ENCODE results near the gene XPR1. TPM values are rescaled to one million over a fixed set of nuclear protein-coding genes. Genes with fewer than 3 reads are reported as not detected.

The XPR1 gene
- total RNA-seq, 2 donors from 2014 or later = 39.3 to 50.9 TPM

DNA sequence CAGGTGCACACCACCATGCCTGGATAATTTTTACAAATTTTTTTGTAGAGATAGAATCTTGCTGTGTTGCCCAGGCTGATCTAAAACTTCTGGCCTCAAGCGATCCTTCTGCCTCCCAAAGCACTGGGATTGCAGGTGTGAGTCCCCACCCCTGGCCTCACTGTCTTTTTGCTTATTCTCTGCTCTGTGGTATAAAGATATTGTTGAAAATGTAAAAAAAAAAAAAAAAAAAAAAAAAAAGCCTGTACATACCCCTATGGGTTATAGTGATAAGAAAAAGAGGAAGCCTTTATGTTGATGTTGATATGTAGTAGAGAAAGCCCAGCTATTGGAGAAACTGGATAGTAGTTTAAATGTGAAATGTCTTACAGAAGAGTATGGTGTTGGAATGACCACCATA is 125.8 kb downstream of the XPR1 start:
- Mint-ChIP-seq H3K9me3 (peaks cover 21% of the 10 kb centered on the region), H3K4me1 (peaks cover 4% of the 10 kb centered on the region), H3K36me3 (ENCODE audit: low read depth) (peaks cover 6% of the 10 kb centered on the region), H3K27ac (no peak overlapping the region), H3K27me3 (ENCODE audit: insufficient read depth) (no peaks in the 10 kb centered on the region), H3K4me3 (no peak overlapping the region)
- Histone ChIP-seq H3K4me3 (ENCODE audit: low read length) (no peak overlapping the region), H3K9me3 (ENCODE audit: control insufficient read depth, low read length) (no peaks in the 10 kb centered on the region), H3K9ac (ENCODE audit: extremely low read depth, low read length, poor library complexity, severe bottlenecking) (no peak overlapping the region), H3K27ac (ENCODE audit: low read depth, low read length) (no peak overlapping the region), H3K27me3 (ENCODE audit: control insufficient read depth, insufficient read depth, low read length, poor library complexity, severe bottlenecking) (no peaks in the 10 kb centered on the region), H3K36me3 (ENCODE audit: control insufficient read depth, insufficient read depth, low read length) (no peaks in the 10 kb centered on the region), H3K4me1 (ENCODE audit: control insufficient read depth, insufficient read depth, low read length) (no peaks in the 10 kb centered on the region)
- DNase-seq = no peak
- 79% methylated on average over 1 of the region's 1 CpG; no CpG with 5 or more reads in 1 of the 2 experiments for WGBS, 2 experiments (ENCODE audit: insufficient coverage in 1 of 2, insufficient read length in 1 of 2)
- TF ChIP-seq, protein P1, sequence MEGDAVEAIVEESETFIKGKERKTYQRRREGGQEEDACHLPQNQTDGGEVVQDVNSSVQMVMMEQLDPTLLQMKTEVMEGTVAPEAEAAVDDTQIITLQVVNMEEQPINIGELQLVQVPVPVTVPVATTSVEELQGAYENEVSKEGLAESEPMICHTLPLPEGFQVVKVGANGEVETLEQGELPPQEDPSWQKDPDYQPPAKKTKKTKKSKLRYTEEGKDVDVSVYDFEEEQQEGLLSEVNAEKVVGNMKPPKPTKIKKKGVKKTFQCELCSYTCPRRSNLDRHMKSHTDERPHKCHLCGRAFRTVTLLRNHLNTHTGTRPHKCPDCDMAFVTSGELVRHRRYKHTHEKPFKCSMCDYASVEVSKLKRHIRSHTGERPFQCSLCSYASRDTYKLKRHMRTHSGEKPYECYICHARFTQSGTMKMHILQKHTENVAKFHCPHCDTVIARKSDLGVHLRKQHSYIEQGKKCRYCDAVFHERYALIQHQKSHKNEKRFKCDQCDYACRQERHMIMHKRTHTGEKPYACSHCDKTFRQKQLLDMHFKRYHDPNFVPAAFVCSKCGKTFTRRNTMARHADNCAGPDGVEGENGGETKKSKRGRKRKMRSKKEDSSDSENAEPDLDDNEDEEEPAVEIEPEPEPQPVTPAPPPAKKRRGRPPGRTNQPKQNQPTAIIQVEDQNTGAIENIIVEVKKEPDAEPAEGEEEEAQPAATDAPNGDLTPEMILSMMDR (conservative IDR thresholded peaks at IDR 0.05) = no peak

GRCh38 chr1:180762796-180763195 is 131.0 kb downstream of the XPR1 start:
- H3K27ac ChIP-seq (ENCODE audit: low read depth, low read length) = no peak overlapping the region
- H3K9me3 ChIP-seq (ENCODE audit: control insufficient read depth, low read length) = no peaks in the 10 kb centered on the region
- no peaks in the 10 kb centered on the region for H3K36me3 ChIP-seq (ENCODE audit: control insufficient read depth, insufficient read depth, low read length)
- Mint-ChIP-seq H3K4me1 (peaks cover 4% of the 10 kb centered on the region), H3K9me3 (peaks cover 15% of the 10 kb centered on the region), H3K27ac (no peak overlapping the region), H3K27me3 (ENCODE audit: insufficient read depth) (no peaks in the 10 kb centered on the region), H3K36me3 (ENCODE audit: low read depth) (peaks cover 2% of the 10 kb centered on the region), H3K4me3 (no peak overlapping the region)
- DNase-seq = no peak
- TF ChIP-seq, protein P1 (conservative IDR thresholded peaks at IDR 0.05) = no peak
- 94 to 95% methylated on average over 4 to 5 of the region's 5 CpGs for WGBS, 2 experiments (ENCODE audit: insufficient coverage in 1 of 2, insufficient read length in 1 of 2)
- no peaks in the 10 kb centered on the region for H3K27me3 ChIP-seq (ENCODE audit: control insufficient read depth, insufficient read depth, low read length, poor library complexity, severe bottlenecking)
- no peak overlapping the region for H3K9ac ChIP-seq (ENCODE audit: extremely low read depth, low read length, poor library complexity, severe bottlenecking)
- no peak overlapping the region for H3K4me3 ChIP-seq (ENCODE audit: low read length)
- H3K4me1 ChIP-seq (ENCODE audit: control insufficient read depth, insufficient read depth, low read length) = no peaks in the 10 kb centered on the region

DNA sequence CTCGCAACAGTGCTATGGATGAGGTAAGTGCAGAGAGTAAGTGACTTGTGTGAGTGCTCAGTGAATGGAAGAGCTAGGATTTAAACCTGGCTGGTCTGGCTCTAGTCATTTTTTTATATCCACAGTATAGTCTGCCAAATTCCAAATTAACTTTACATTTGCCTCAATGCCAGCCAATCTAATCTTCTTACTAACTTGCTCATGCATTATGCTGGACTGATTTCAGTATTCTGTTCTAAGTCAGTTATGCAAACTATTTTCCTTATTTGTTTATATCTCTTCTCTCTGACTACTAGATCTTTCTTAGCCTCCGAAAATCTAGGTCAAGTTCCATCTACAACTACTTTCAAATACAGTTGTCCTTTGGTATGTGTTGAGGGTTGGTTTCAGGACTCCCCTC is 133.3 kb downstream of the XPR1 start:
- TF ChIP-seq, protein P1 (conservative IDR thresholded peaks at IDR 0.05) = no peak
- no peak for DNase-seq
- H3K4me1 ChIP-seq (ENCODE audit: control insufficient read depth, insufficient read depth, low read length) = no peaks in the 10 kb centered on the region
- Mint-ChIP-seq H3K4me1 (peaks cover 1% of the 10 kb centered on the region), H3K27me3 (ENCODE audit: insufficient read depth) (no peaks in the 10 kb centered on the region), H3K4me3 (no peak overlapping the region), H3K9me3 (peaks cover 9% of the 10 kb centered on the region), H3K27ac (no peak overlapping the region), H3K36me3 (ENCODE audit: low read depth) (no peaks in the 10 kb centered on the region)
- H3K27ac ChIP-seq (ENCODE audit: low read depth, low read length) = no peak overlapping the region
- H3K36me3 ChIP-seq (ENCODE audit: control insufficient read depth, insufficient read depth, low read length) = no peaks in the 10 kb centered on the region
- no peaks in the 10 kb centered on the region for H3K9me3 ChIP-seq (ENCODE audit: control insufficient read depth, low read length)
- 100% methylated on average over 1 of the region's 2 CpGs; no CpG with 5 or more reads in 1 of the 2 experiments for WGBS, 2 experiments (ENCODE audit: insufficient coverage in 1 of 2, insufficient read length in 1 of 2)
- no peak overlapping the region for H3K4me3 ChIP-seq (ENCODE audit: low read length)
- no peak overlapping the region for H3K9ac ChIP-seq (ENCODE audit: extremely low read depth, low read length, poor library complexity, severe bottlenecking)
- no peaks in the 10 kb centered on the region for H3K27me3 ChIP-seq (ENCODE audit: control insufficient read depth, insufficient read depth, low read length, poor library complexity, severe bottlenecking)
